Adrenal gland (tissue), 12 donors: ENCODE data around the gene ICA1. TPM values are rescaled to one million over a fixed set of nuclear protein-coding genes. Genes with fewer than 3 reads are reported as not detected.

Source experiments
- DNase-seq, 7 donors: peaks; one replicate each; pipeline ENCODE4 v3.0.0-alpha.2; 2019 to 2020
- H3K27ac ChIP-seq, 5 donors: fragments of 200-600 bp; sonication (generic) in 4 of 5; 1 replicate in 3 of 5; 2 replicates in 2 of 5; pipeline versions ENCODE4 v1.5.1 to v1.8.0; 2016 to 2020; ENCODE audit warnings: mild to moderate bottlenecking in 1 of 5
- H3K27me3 ChIP-seq: fragments of 200-600 bp; 2 replicates; pipeline ENCODE4 v1.8.0; 2021
- H3K36me3 ChIP-seq, 2 donors: fragments of 200-600 bp; replicated peaks in 1 of 2; 1 replicate in 1 of 2; 2 replicates in 1 of 2; pipeline versions ENCODE4 v1.5.1 to v1.8.0; 2018 to 2022
- H3K4me1 ChIP-seq, 2 donors: fragments of 200-600 bp; replicated peaks in 1 of 2; 1 replicate in 1 of 2; 2 replicates in 1 of 2; pipeline versions ENCODE4 v1.5.1 to v1.8.0; 2018 to 2021
- H3K4me3 ChIP-seq, 4 donors: fragments of 200-600 bp; sonication (generic) in 3 of 4; one replicate each; pipeline ENCODE4 v1.5.1; 2016 to 2018
- H3K9me3 ChIP-seq, 3 donors: fragments of 200-600 bp; sonication (generic) in 1 of 3; replicated peaks in 1 of 3; 1 replicate in 2 of 3; 2 replicates in 1 of 3; pipeline versions ENCODE4 v1.5.1 to v1.8.0; 2016 to 2021
- CTCF ChIP-seq, 6 experiments: fragments of 450-650 bp in 4 of 6; fragments of 200-600 bp in 2 of 6; sonication (generic) in 1 of 6; IDR thresholded peaks; 1 replicate in 5 of 6; 2 replicates in 1 of 6; pipeline versions ENCODE4 v1.5.1 to v1.8.0; 2016 to 2021; ENCODE audit warnings: antibody characterized with exemption in 6 of 6, mild to moderate bottlenecking in 2 of 6, moderate library complexity in 1 of 6
- POLR2A ChIP-seq, 2 donors: fragments of 450-650 bp; IDR thresholded peaks; one replicate each; pipeline ENCODE4 v1.6.1; 2017; ENCODE audit warnings: antibody characterized with exemption in 2 of 2, mild to moderate bottlenecking in 2 of 2, moderate library complexity in 1 of 2
- WGBS, 4 donors: extraction: QIAGEN DNeasy Blood & Tissue Kit in 2 of 4; methylation state at CpG; one replicate each; pipeline versions ENCODE4 v1.1.5 to v1.1.7; 2013 to 2017; 5-methylcytosine and 5-hydroxymethylcytosine counted together
- intact Hi-C, 2 donors: fragments of 100-400 bp; cut with DNase I; formaldehyde crosslinking; loops; one replicate each; pipeline versions ENCODE4 v1.14.1 to v1.15.0; 2022 to 2023
- polyA plus RNA-seq, 3 donors: library from polyadenylated mRNA; stranded (reverse); fragments of 200-250 nt in 2 of 3; fragments of 350-450 nt in 1 of 3; fragmentation: Illumina TruSeq in 1 of 3; extraction: RNeasy Lipid Tissue Mini Kit (QIAGEN cat#74804) in 1 of 3; gene quantifications; one replicate each; pipeline ENCODE4 v1.2.3, GENCODE V29; 2013 to 2014
- total RNA-seq, 9 donors: library from RNA; depleted of rRNA in 4 of 9; stranded (reverse); fragments of >200 nt in 4 of 9; fragments of 120-200 nt in 1 of 9; fragmentation: NEBNext Ultra II Directional in 1 of 9; extraction: Animal tissue kit (Norgen Biotek cat#: 25700) in 1 of 9; gene quantifications; one replicate each; pipeline versions ENCODE4 v1.1.0 to v1.2.4, GENCODE V29; 2013 to 2023
- donor health status: healthy with polysubstance abuse.
- donor health status: Bipolar disorder and iron deficiency.
- donor health status: DM: yes; HTN: yes; CAD: no.
- donor health status: DM: no; HTN: no; CAD: no.
- donor health status: DM: no; HTN: no; CAD: no.
- donor health status: DM: yes; HTN: yes; CAD: no.

ICA1 gene
- total and polyA plus RNA-seq, 12 donors, result 5.0 to 16.1 (median 8.4) TPM; not detected in 1

- intact Hi-C loops, result no loop called here
- WGBS, 4 donors, result 92 to 96% (median 94%) methylated on average over 6 of the region's 6 CpGs
Measured at GRCh38 chr7:8089036-8089780, 172.8 kb downstream of the ICA1 start.

GRCh38 chr7:8086239-8086638 is 175.7 kb downstream of the ICA1 start:
- Histone ChIP-seq H3K36me3 (no peaks in the 10 kb centered on the region), H3K27me3 (no peaks in the 10 kb centered on the region), H3K9me3 (no peaks in the 10 kb centered on the region), H3K4me1 (no peaks in the 10 kb centered on the region), H3K27ac (no peak overlapping the region), H3K4me3 (no peak overlapping the region)
- intact Hi-C loops, result no loop called here
- TF ChIP-seq CTCF (IDR thresholded peaks at IDR 0.05), result no peak
- no peak for TF ChIP-seq POLR2A (IDR thresholded peaks at IDR 0.05)
- no peak for DNase-seq
- 93 to 95% (median 94%) methylated on average over 6 of the region's 6 CpGs for WGBS, 4 donors

More at GRCh38 chr7:8089036-8089780, 172.8 kb downstream of the ICA1 start:
- TF ChIP-seq CTCF (IDR thresholded peaks at IDR 0.05) (no peak), POLR2A (IDR thresholded peaks at IDR 0.05) (no peak)
- no peak for DNase-seq
- no peaks in the 10 kb centered on the region for H3K4me1 ChIP-seq
- no peaks in the 10 kb centered on the region for H3K36me3 ChIP-seq
- H3K27ac ChIP-seq, result no peak overlapping the region
- no peaks in the 10 kb centered on the region for H3K9me3 ChIP-seq
- no peak overlapping the region for H3K4me3 ChIP-seq
- H3K27me3 ChIP-seq, result no peaks in the 10 kb centered on the region

GRCh38 chr7:8085420-8085819 is 176.5 kb downstream of the ICA1 start:
- no peaks in the 10 kb centered on the region for H3K4me1 ChIP-seq
- H3K27me3 ChIP-seq, result no peaks in the 10 kb centered on the region
- no peak for TF ChIP-seq POLR2A (IDR thresholded peaks at IDR 0.05)
- no peak for TF ChIP-seq CTCF (IDR thresholded peaks at IDR 0.05)
- no peak for DNase-seq
- 93 to 98% (median 95%) methylated on average over 3 of the region's 3 CpGs for WGBS, 4 donors
- no peaks in the 10 kb centered on the region for H3K36me3 ChIP-seq
- no peaks in the 10 kb centered on the region for H3K9me3 ChIP-seq
- intact Hi-C loops, result no loop called here
- no peak overlapping the region for H3K27ac ChIP-seq
- no peak overlapping the region for H3K4me3 ChIP-seq

- no peaks in the 10 kb centered on the region for H3K27me3 ChIP-seq
- no peak overlapping the region for H3K4me3 ChIP-seq
- DNase-seq, result no peak
- no peaks in the 10 kb centered on the region for H3K4me1 ChIP-seq
- no peaks in the 10 kb centered on the region for H3K9me3 ChIP-seq
- H3K36me3 ChIP-seq, result no peaks in the 10 kb centered on the region
- H3K27ac ChIP-seq, result no peak overlapping the region
- 87 to 94% (median 92%) methylated on average over 5 of the region's 5 CpGs for WGBS, 4 donors
- TF ChIP-seq CTCF (IDR thresholded peaks at IDR 0.05) (no peak), POLR2A (IDR thresholded peaks at IDR 0.05) (no peak)
- intact Hi-C loops, result no loop called here
Measured at GRCh38 chr7:8084836-8085235, 177.1 kb downstream of the ICA1 start.
